NCI-H510A treated with DMSO at 0.1 percent for 48 hours (cell line): ENCODE measurements around the gene CPEB4.
A peak's percentile ranks its signal among the peaks of the same experiment; 100 is the strongest.

ENCODE experiments used
- DNase-seq: peaks from one replicate; lab custom pipeline; 2025; lab: John Stamatoyannopoulos, UW

Gene CPEB4

DNA sequence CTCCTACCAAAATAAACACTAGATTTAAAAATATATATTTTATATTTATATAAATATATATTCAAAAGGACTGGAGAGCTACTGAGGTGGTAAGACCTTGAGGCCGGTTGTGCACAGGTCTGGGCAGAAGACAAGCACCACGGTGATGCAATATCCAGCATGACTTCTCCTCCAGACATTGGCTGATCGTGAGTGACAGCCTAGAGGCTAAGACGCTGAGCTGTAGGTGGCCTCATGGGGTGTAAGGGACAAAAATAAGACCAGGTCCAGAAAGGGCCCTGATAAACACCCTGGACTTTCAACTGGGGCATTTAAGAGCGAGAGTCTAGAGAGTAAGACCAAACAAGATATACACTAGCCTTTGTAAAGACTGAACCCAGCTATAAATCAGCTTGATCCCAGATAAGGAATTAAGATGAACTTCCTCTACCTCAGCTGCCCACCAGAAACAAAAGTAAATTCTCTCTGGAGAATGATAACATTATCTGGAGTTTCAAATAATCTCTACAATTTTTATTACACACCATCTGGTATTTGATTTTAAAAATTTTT, 86.6 kb downstream of the CPEB4 start:
- DNase-seq = no peak

DNA sequence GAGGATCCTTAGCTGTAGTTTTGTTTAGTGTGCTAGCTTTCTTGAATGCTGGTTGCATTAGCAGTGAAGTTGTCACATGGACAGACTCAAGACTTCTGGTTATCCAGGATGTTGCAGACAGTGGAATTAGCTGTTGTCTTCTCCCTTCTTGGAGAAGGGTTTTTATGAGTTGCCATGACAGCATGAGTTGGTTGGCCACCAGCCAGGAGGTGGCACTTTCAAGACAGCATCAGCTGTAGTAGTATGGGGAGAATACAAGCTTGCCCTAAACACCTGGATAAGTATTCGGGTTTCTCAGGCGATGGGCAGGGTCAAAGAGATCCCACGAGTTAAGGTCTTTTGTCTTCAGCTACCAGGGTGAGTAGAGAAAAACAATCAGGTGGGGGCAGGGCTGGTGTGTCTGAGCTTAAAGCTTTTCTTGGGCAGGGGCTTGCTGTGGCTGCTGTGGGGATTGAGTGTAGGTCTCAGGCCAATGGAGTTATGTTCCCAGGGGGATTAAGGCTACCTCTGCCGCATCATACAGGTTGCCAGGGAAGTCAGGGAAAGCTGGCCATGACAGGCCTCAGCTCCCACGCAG, 93.1 kb downstream of the CPEB4 start:
- DNase-seq = no peak

DNA sequence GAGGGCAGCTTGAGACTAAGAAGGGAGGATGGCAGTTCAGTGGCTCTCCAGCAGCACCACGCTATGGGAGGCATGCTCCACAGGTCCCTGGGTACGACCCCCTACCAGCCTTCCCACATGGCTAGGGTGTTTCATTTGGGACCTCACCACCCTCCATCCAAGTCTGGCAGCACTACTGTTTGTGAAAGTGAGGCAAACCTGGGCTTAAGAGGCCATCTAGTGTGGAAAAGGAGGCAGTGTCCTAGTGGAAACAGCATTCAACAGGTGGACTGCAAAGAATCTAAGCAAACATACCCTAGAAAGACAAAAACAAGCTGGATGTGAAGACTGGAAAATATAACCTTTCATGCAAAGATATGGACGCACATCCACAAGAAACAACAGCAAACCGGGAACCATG, 96.1 kb downstream of the CPEB4 start:
- DNase-seq = peak; percentile 43

DNA sequence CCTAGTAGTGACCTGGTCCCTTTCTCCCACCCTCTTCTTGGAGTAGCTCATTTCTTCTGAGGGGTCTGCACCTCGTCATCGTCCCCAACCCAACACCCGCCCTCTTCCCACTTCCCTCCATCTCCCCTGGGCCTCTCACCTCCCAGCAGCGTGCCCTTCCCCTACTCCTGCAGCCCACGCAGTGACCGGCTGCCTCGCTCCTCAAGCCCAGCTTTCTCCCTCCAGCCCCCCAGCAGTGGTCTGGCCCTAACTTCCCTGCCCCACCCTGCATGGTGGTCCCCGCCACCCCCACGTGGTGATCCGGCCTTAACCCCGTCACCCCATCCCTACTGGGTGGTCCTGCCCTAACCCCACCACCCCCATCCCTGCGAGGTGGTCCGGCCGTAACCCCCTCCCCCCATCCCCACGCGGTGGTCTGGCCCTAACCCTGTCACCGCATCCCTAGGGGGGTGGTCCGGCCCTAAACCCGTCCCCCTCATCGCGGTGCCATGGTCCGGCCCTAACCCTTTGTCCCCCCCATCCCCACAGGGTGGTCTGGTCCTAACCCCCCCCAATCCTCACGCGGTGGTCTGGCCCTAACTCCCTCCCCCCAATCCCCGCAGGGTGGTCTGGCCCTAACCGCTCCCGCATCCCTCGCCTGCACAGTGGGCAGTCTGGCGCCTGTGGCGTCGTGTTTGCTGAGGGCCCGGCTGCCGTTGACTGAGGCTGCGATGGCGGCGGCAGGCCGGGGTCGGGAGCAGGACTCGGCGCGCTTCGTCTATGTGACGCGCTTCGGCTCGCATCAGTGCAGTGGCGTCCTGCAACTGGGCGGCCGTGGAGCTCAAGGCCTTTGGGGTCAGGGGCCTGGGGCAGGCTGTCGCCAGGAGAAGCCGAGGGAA, 100.6 kb downstream of the CPEB4 start, which contains the start of gene C5orf47:
C5orf47 (plus strand) TSS at position 617 of the 878 bp plus-strand sequence; CDS start at position 711, 94 bp downstream.
- no peak for DNase-seq

DNA sequence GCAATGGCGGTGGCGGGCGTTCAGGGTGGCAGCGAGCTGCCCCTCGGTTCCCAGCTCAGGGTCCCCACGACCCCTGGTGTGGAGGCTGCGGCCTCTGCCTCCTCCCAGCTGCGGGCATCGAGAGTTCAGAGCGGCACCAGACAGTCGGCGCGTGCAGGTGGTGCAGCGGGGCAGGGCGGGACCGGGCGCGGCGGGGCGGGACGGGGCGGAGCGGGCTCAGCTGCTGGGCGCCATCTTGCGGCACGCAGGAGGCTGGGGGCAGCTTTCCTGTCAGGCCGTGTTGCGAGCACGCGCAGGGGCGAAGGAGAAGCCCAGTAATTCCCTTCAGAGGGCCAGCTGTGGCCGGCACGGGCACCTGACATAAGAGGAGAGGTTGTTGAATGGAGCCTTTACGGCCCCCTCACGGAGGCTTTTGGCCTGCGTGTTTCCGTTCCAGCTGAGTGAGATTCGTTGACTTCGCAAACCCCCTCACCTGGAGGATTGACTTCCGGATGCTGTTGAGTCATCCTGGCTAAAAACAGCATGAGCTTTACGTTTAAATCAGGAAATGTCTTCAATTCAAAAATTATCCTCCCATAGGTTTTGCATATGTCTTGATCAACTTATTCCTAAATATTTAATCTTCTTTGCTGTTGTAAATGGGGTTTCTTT, 101.4 kb downstream of the CPEB4 start:
- no peak for DNase-seq

DNA sequence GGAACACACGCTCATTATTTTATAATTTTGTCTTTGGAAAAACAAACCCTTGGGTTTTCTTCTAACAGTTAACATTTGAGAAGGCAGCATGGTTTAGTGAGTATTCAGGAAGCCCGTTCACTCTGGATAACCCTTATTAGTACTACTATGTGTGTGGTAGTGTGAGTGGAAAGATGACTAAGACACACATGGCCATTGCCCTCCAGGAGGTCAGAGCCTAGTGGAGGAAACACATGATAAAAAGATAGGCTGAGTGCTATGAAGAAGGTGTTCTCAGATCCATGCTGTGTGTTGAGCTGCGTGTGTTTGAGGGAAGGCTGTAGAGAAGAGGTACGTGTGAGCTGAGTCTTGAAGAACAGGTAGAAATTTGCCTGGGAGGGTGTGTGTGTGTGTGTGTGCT, 109.2 kb downstream of the CPEB4 start:
- DNase-seq = no peak

DNA sequence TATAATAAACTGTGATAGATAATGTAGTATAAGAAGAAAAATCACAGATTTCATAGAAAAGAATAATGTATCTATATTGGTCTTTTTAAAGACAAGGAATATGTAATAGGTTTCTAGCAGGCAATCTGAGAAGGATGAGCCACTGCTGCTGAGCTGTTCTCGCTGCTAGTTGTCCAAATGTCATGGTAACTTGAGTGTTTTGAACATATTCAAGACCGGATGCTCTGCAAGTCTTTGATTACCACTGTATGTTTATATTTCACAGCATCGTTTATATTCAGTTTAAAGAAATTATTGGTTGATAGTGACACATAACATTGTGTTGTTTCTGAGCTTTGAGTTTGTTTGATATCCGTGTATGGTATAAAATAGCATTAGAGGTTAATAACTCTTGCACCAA, 110.4 kb downstream of the CPEB4 start:
- no peak for DNase-seq

DNA sequence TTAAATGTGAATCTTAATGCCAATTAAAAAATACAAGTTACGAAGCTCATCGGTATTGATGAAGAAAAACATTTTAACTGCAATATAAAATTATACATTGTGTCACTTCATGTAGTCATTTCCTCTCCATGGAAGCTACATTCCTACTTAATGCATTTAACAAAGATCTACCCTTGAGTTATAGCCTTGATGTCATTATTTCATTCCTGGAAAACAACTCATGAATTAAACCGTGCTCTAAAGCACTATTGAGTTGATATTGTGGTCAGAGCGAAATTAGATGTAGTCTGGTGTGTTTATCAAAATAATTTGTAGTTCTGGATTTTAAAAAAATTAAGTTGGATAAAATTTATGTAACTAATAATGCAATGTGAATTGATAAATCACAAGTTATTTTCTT, 111.9 kb downstream of the CPEB4 start:
- DNase-seq = no peak

DNA sequence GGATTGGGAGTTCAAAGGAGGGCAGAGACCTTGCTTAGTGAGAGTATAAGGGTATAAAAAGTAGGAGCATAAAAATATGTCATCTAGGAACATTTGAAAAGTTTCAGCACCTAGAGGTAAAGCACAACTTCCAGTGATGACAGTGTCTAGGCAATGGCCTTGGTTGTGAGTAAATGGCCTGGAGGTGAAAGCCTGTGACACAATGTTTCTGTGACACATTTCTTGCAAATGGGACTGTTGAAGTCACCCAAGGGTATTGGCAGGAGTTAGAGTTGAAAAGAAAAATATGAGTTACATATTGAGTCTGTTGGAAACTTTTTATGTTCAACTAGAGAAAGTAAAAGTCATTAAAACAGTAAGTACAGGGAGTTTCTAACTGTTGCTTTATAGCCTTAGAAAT, 115.6 kb downstream of the CPEB4 start:
- no peak for DNase-seq

DNA sequence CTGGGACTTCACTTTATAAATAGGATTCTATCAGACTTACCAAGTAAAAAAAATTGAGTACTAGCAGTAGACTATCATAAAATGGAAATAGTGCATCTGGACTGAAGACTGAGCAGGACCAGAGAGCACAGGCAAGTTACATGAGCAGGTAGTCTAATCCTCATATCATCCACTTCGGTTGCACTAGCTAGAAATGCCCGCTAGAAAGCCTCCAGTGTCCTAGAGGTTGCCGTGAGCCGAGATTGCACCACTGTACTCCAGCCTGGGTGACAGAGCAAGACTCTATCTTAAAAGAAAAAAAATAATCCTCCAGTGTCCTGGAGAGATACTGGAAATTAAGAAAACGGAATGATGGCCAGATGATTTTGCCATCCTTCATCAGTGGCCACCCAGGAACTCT, 120.8 kb downstream of the CPEB4 start:
- DNase-seq = no peak

DNA sequence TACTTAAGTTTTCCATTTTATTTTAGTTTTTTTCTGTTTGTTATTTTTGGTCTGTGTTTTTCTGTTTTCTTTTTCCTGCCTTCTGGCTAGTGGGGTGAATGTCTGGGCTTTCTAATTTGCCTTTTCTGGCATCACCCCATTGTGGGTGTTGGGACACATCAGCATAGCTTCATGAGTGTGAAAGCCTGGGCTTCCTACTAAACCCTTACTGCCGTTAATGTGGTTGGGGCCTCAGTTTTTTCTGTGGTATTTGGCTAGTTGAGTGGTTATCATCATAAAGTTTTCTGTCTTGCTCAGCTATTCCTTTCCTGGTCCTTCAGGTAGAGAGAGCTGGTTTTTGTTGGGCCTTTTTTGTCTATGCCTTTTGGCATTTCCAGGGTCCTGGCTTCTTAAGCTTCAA, 122.2 kb downstream of the CPEB4 start:
- DNase-seq = no peak

DNA sequence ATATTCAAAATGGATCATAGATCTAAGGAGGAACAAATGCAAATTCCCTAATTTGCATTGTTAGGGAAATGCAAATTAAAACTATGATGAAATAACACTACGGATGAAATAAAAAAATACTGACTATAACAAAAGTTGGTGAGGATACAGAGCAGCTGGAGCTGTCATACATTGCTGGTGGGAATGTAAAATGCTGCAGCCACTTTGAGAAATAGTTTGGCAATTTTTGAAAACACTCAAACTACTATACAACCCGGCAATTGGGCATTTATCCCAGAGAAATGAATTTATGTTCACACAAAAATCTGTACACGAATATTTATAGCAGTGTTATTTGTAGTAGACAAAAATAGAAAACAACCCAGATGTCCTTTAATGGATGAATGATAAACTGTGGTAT, 123.3 kb downstream of the CPEB4 start:
- no peak for DNase-seq
